Measurements from ENCODE around the gene CCDC182.

The CCDC182 gene

GRCh38 chr17:57767561-57767960, 22.5 kb upstream of the CCDC182 start:
- Mint-ChIP-seq H3K4me1 (ENCODE audit: low read depth) (no peaks in the 10 kb centered on the region), H3K27me3 (peaks cover 7% of the 10 kb centered on the region), H3K4me3 (no peak overlapping the region), H3K9me3 (no peaks in the 10 kb centered on the region), H3K36me3 (ENCODE audit: low read depth) (no peaks in the 10 kb centered on the region), H3K27ac (no peak overlapping the region)

- Mint-ChIP-seq H3K36me3 (ENCODE audit: low read depth) (no peaks in the 10 kb centered on the region), H3K4me1 (ENCODE audit: low read depth) (no peaks in the 10 kb centered on the region), H3K9me3 (no peaks in the 10 kb centered on the region), H3K27ac (no peak overlapping the region), H3K4me3 (no peak overlapping the region), H3K27me3 (no peaks in the 10 kb centered on the region)
Measured at GRCh38 chr17:57766318-57766943, 21.3 kb upstream of the CCDC182 start.

GRCh38 chr17:57762452-57763395, 17.6 kb upstream of the CCDC182 start:
- Mint-ChIP-seq H3K36me3 (ENCODE audit: low read depth) (no peaks in the 10 kb centered on the region), H3K9me3 (no peaks in the 10 kb centered on the region), H3K4me3 (no peak overlapping the region), H3K27ac (no peak overlapping the region), H3K27me3 (no peaks in the 10 kb centered on the region), H3K4me1 (ENCODE audit: low read depth) (no peaks in the 10 kb centered on the region)

- Mint-ChIP-seq H3K4me3 (no peak overlapping the region), H3K4me1 (ENCODE audit: low read depth) (no peaks in the 10 kb centered on the region), H3K27me3 (no peaks in the 10 kb centered on the region), H3K9me3 (no peaks in the 10 kb centered on the region), H3K36me3 (ENCODE audit: low read depth) (no peaks in the 10 kb centered on the region), H3K27ac (no peak overlapping the region)
Measured at GRCh38 chr17:57761887-57762286, 16.8 kb upstream of the CCDC182 start.

- Mint-ChIP-seq H3K9me3 (no peaks in the 10 kb centered on the region), H3K4me3 (no peak overlapping the region), H3K4me1 (ENCODE audit: low read depth) (no peaks in the 10 kb centered on the region), H3K36me3 (ENCODE audit: low read depth) (no peaks in the 10 kb centered on the region), H3K27me3 (no peaks in the 10 kb centered on the region), H3K27ac (no peak overlapping the region)
Measured at GRCh38 chr17:57760046-57760445, 14.9 kb upstream of the CCDC182 start.

- Mint-ChIP-seq H3K36me3 (ENCODE audit: low read depth) (no peaks in the 10 kb centered on the region), H3K4me3 (no peak overlapping the region), H3K27ac (no peak overlapping the region), H3K4me1 (ENCODE audit: low read depth) (no peaks in the 10 kb centered on the region), H3K27me3 (no peaks in the 10 kb centered on the region), H3K9me3 (no peaks in the 10 kb centered on the region)
Measured at GRCh38 chr17:57758654-57759053, 13.6 kb upstream of the CCDC182 start.

GRCh38 chr17:57757735-57758134, 12.6 kb upstream of the CCDC182 start:
- Mint-ChIP-seq H3K9me3 (no peaks in the 10 kb centered on the region), H3K4me1 (ENCODE audit: low read depth) (no peaks in the 10 kb centered on the region), H3K27ac (no peak overlapping the region), H3K27me3 (no peaks in the 10 kb centered on the region), H3K36me3 (ENCODE audit: low read depth) (no peaks in the 10 kb centered on the region), H3K4me3 (no peak overlapping the region)

- H3K4me3 Mint-ChIP-seq: no peak overlapping the region
- H3K9me3 Mint-ChIP-seq: no peaks in the 10 kb centered on the region
- H3K27me3 Mint-ChIP-seq: no peaks in the 10 kb centered on the region
- H3K27ac Mint-ChIP-seq: no peak overlapping the region
- no peaks in the 10 kb centered on the region for H3K4me1 Mint-ChIP-seq (ENCODE audit: low read depth)
- H3K36me3 Mint-ChIP-seq (ENCODE audit: low read depth): no peaks in the 10 kb centered on the region
Measured at GRCh38 chr17:57756951-57757350, 11.9 kb upstream of the CCDC182 start.

GRCh38 chr17:57755480-57756070, 10.5 kb upstream of the CCDC182 start:
- no peaks in the 10 kb centered on the region for H3K4me1 Mint-ChIP-seq (ENCODE audit: low read depth)
- no peak overlapping the region for H3K27ac Mint-ChIP-seq
- H3K27me3 Mint-ChIP-seq: no peaks in the 10 kb centered on the region
- H3K4me3 Mint-ChIP-seq: no peak overlapping the region
- no peaks in the 10 kb centered on the region for H3K9me3 Mint-ChIP-seq
- no peaks in the 10 kb centered on the region for H3K36me3 Mint-ChIP-seq (ENCODE audit: low read depth)

- Mint-ChIP-seq H3K27ac (no peak overlapping the region), H3K4me1 (ENCODE audit: low read depth) (peaks cover 6% of the 10 kb centered on the region)
Measured at GRCh38 chr17:57752031-57752905, 7.2 kb upstream of the CCDC182 start.

GRCh38 chr17:57751348-57751971, 6.4 kb upstream of the CCDC182 start:
- no peaks in the 10 kb centered on the region for H3K9me3 Mint-ChIP-seq

More at GRCh38 chr17:57752031-57752905, 7.2 kb upstream of the CCDC182 start:
- H3K4me3 Mint-ChIP-seq: no peak overlapping the region
- no peaks in the 10 kb centered on the region for H3K27me3 Mint-ChIP-seq
- H3K9me3 Mint-ChIP-seq: no peaks in the 10 kb centered on the region
- no peaks in the 10 kb centered on the region for H3K36me3 Mint-ChIP-seq (ENCODE audit: low read depth)

GRCh38 chr17:57750895-57751294, 5.8 kb upstream of the CCDC182 start:
- no peaks in the 10 kb centered on the region for H3K36me3 Mint-ChIP-seq (ENCODE audit: low read depth)
- peaks cover 6% of the 10 kb centered on the region for H3K4me1 Mint-ChIP-seq (ENCODE audit: low read depth)
- no peak overlapping the region for H3K27ac Mint-ChIP-seq
- H3K9me3 Mint-ChIP-seq: no peaks in the 10 kb centered on the region
- H3K27me3 Mint-ChIP-seq: no peaks in the 10 kb centered on the region
- H3K4me3 Mint-ChIP-seq: no peak overlapping the region

More at GRCh38 chr17:57751348-57751971, 6.4 kb upstream of the CCDC182 start:
- no peaks in the 10 kb centered on the region for H3K36me3 Mint-ChIP-seq (ENCODE audit: low read depth)
- no peak overlapping the region for H3K4me3 Mint-ChIP-seq
- no peak overlapping the region for H3K27ac Mint-ChIP-seq
- H3K4me1 Mint-ChIP-seq (ENCODE audit: low read depth): peaks cover 6% of the 10 kb centered on the region
- no peaks in the 10 kb centered on the region for H3K27me3 Mint-ChIP-seq

GRCh38 chr17:57750109-57750871, 5.2 kb upstream of the CCDC182 start:
- no peak overlapping the region for H3K4me3 Mint-ChIP-seq
- no peaks in the 10 kb centered on the region for H3K36me3 Mint-ChIP-seq (ENCODE audit: low read depth)
- H3K27me3 Mint-ChIP-seq: no peaks in the 10 kb centered on the region
- H3K9me3 Mint-ChIP-seq: no peaks in the 10 kb centered on the region
- H3K27ac Mint-ChIP-seq: no peak overlapping the region
- peaks cover 6% of the 10 kb centered on the region for H3K4me1 Mint-ChIP-seq (ENCODE audit: low read depth)

All from stimulated activated naive CD8-positive, alpha-beta T cell treated with anti-CD3 and anti-CD28 coated beads, Interleukin-15, Interleukin-2, amounts not matched to agents 100 ng/mL and 50 ng/mL, for 24 hours (primary cell).